ENCODE results near the gene DHFR.

The DHFR gene

GRCh38 chr5:80654391-80655230, at the start of gene DHFR, which contains the start of gene MSH3:
TSS of gene DHFR (minus strand) at chr5:80654983. CDS start at chr5:80654489, 494 bp downstream.
TSS of gene MSH3 (plus strand) at chr5:80654652. CDS start at chr5:80654728, 76 bp downstream.
- Histone ChIP-seq H3K4me3 (ENCODE audit: low read depth, low read length) (peak within 1 kb of the TSS; percentile 88), H3K27me3 (ENCODE audit: insufficient read depth, low read length) (no peaks in the 10 kb centered on the region), H2AFZ (ENCODE audit: low read length, unreplicated experiment) (peak within 1 kb of the TSS; percentile 85)

GRCh38 chr5:80704221-80704620, 49.4 kb upstream of the DHFR start:
- Histone ChIP-seq H3K27me3 (ENCODE audit: insufficient read depth, low read length) (no peaks in the 10 kb centered on the region), H3K4me1 (ENCODE audit: control insufficient read depth, insufficient read depth, low read length, unreplicated experiment) (no peaks in the 10 kb centered on the region), H3K36me3 (ENCODE audit: insufficient read depth, low read length) (no peaks in the 10 kb centered on the region), H3K4me3 (ENCODE audit: low read depth, low read length) (no peak overlapping the region), H3K27ac (ENCODE audit: low read depth, low read length) (no peak overlapping the region), H2AFZ (ENCODE audit: low read length, unreplicated experiment) (no peak overlapping the region), H3K79me2 (ENCODE audit: control insufficient read depth, insufficient read depth, low read length, unreplicated experiment) (no peaks in the 10 kb centered on the region)

More at GRCh38 chr5:80654391-80655230, at the start of gene DHFR, which contains the start of gene MSH3:
- Histone ChIP-seq H3K4me1 (ENCODE audit: control insufficient read depth, insufficient read depth, low read length, unreplicated experiment) (peaks cover 27% of the 10 kb centered on the region), H3K79me2 (ENCODE audit: control insufficient read depth, insufficient read depth, low read length, unreplicated experiment) (peaks cover 27% of the 10 kb centered on the region), H3K36me3 (ENCODE audit: insufficient read depth, low read length) (peaks cover 1% of the 10 kb centered on the region; the same call in 1 of the 2 replicates), H3K27ac (ENCODE audit: low read depth, low read length) (peak within 1 kb of the TSS; percentile 86)

GRCh38 chr5:80703747-80704146, 49.0 kb upstream of the DHFR start:
- Histone ChIP-seq H3K36me3 (ENCODE audit: insufficient read depth, low read length) (no peaks in the 10 kb centered on the region), H3K4me1 (ENCODE audit: control insufficient read depth, insufficient read depth, low read length, unreplicated experiment) (no peaks in the 10 kb centered on the region), H2AFZ (ENCODE audit: low read length, unreplicated experiment) (no peak overlapping the region), H3K4me3 (ENCODE audit: low read depth, low read length) (no peak overlapping the region), H3K27me3 (ENCODE audit: insufficient read depth, low read length) (no peaks in the 10 kb centered on the region), H3K27ac (ENCODE audit: low read depth, low read length) (no peak overlapping the region), H3K79me2 (ENCODE audit: control insufficient read depth, insufficient read depth, low read length, unreplicated experiment) (no peaks in the 10 kb centered on the region)

- H3K27ac ChIP-seq (ENCODE audit: low read depth, low read length), result no peak overlapping the region
- H3K36me3 ChIP-seq (ENCODE audit: insufficient read depth, low read length), result no peaks in the 10 kb centered on the region
- no peaks in the 10 kb centered on the region for H3K79me2 ChIP-seq (ENCODE audit: control insufficient read depth, insufficient read depth, low read length, unreplicated experiment)
- H3K27me3 ChIP-seq (ENCODE audit: insufficient read depth, low read length), result no peaks in the 10 kb centered on the region
- no peak overlapping the region for H2AFZ ChIP-seq (ENCODE audit: low read length, unreplicated experiment)
- H3K4me1 ChIP-seq (ENCODE audit: control insufficient read depth, insufficient read depth, low read length, unreplicated experiment), result no peaks in the 10 kb centered on the region
- no peak overlapping the region for H3K4me3 ChIP-seq (ENCODE audit: low read depth, low read length)
Measured at GRCh38 chr5:80703291-80703690, 48.5 kb upstream of the DHFR start.

GRCh38 chr5:80701597-80701996, 46.8 kb upstream of the DHFR start:
- H3K79me2 ChIP-seq (ENCODE audit: control insufficient read depth, insufficient read depth, low read length, unreplicated experiment), result no peaks in the 10 kb centered on the region
- no peaks in the 10 kb centered on the region for H3K4me1 ChIP-seq (ENCODE audit: control insufficient read depth, insufficient read depth, low read length, unreplicated experiment)
- H2AFZ ChIP-seq (ENCODE audit: low read length, unreplicated experiment), result no peak overlapping the region
- no peak overlapping the region for H3K4me3 ChIP-seq (ENCODE audit: low read depth, low read length)
- no peak overlapping the region for H3K27ac ChIP-seq (ENCODE audit: low read depth, low read length)
- H3K27me3 ChIP-seq (ENCODE audit: insufficient read depth, low read length), result no peaks in the 10 kb centered on the region
- H3K36me3 ChIP-seq (ENCODE audit: insufficient read depth, low read length), result no peaks in the 10 kb centered on the region

- no peak overlapping the region for H3K27ac ChIP-seq (ENCODE audit: low read depth, low read length)
- H3K4me1 ChIP-seq (ENCODE audit: control insufficient read depth, insufficient read depth, low read length, unreplicated experiment), result no peaks in the 10 kb centered on the region
- H3K27me3 ChIP-seq (ENCODE audit: insufficient read depth, low read length), result no peaks in the 10 kb centered on the region
- H3K36me3 ChIP-seq (ENCODE audit: insufficient read depth, low read length), result no peaks in the 10 kb centered on the region
- no peaks in the 10 kb centered on the region for H3K79me2 ChIP-seq (ENCODE audit: control insufficient read depth, insufficient read depth, low read length, unreplicated experiment)
- H3K4me3 ChIP-seq (ENCODE audit: low read depth, low read length), result no peak overlapping the region
- no peak overlapping the region for H2AFZ ChIP-seq (ENCODE audit: low read length, unreplicated experiment)
Measured at GRCh38 chr5:80698369-80698768, 43.6 kb upstream of the DHFR start.

GRCh38 chr5:80697100-80697499, 42.3 kb upstream of the DHFR start:
- H3K27ac ChIP-seq (ENCODE audit: low read depth, low read length), result no peak overlapping the region
- H3K4me1 ChIP-seq (ENCODE audit: control insufficient read depth, insufficient read depth, low read length, unreplicated experiment), result no peaks in the 10 kb centered on the region
- H2AFZ ChIP-seq (ENCODE audit: low read length, unreplicated experiment), result no peak overlapping the region
- H3K79me2 ChIP-seq (ENCODE audit: control insufficient read depth, insufficient read depth, low read length, unreplicated experiment), result no peaks in the 10 kb centered on the region
- no peaks in the 10 kb centered on the region for H3K36me3 ChIP-seq (ENCODE audit: insufficient read depth, low read length)
- H3K4me3 ChIP-seq (ENCODE audit: low read depth, low read length), result no peak overlapping the region
- no peaks in the 10 kb centered on the region for H3K27me3 ChIP-seq (ENCODE audit: insufficient read depth, low read length)

GRCh38 chr5:80696450-80696849, 41.7 kb upstream of the DHFR start:
- Histone ChIP-seq H2AFZ (ENCODE audit: low read length, unreplicated experiment) (no peak overlapping the region), H3K36me3 (ENCODE audit: insufficient read depth, low read length) (no peaks in the 10 kb centered on the region), H3K27ac (ENCODE audit: low read depth, low read length) (no peak overlapping the region), H3K27me3 (ENCODE audit: insufficient read depth, low read length) (no peaks in the 10 kb centered on the region), H3K79me2 (ENCODE audit: control insufficient read depth, insufficient read depth, low read length, unreplicated experiment) (no peaks in the 10 kb centered on the region), H3K4me3 (ENCODE audit: low read depth, low read length) (no peak overlapping the region), H3K4me1 (ENCODE audit: control insufficient read depth, insufficient read depth, low read length, unreplicated experiment) (no peaks in the 10 kb centered on the region)

- no peak overlapping the region for H3K27ac ChIP-seq (ENCODE audit: low read depth, low read length)
- no peak overlapping the region for H3K4me3 ChIP-seq (ENCODE audit: low read depth, low read length)
- no peak overlapping the region for H2AFZ ChIP-seq (ENCODE audit: low read length, unreplicated experiment)
- no peaks in the 10 kb centered on the region for H3K36me3 ChIP-seq (ENCODE audit: insufficient read depth, low read length)
- H3K4me1 ChIP-seq (ENCODE audit: control insufficient read depth, insufficient read depth, low read length, unreplicated experiment), result no peaks in the 10 kb centered on the region
- H3K79me2 ChIP-seq (ENCODE audit: control insufficient read depth, insufficient read depth, low read length, unreplicated experiment), result no peaks in the 10 kb centered on the region
- H3K27me3 ChIP-seq (ENCODE audit: insufficient read depth, low read length), result no peaks in the 10 kb centered on the region
Measured at GRCh38 chr5:80695666-80696065, 40.9 kb upstream of the DHFR start.

- Histone ChIP-seq H2AFZ (ENCODE audit: low read length, unreplicated experiment) (no peak overlapping the region), H3K4me3 (ENCODE audit: low read depth, low read length) (no peak overlapping the region), H3K79me2 (ENCODE audit: control insufficient read depth, insufficient read depth, low read length, unreplicated experiment) (no peaks in the 10 kb centered on the region), H3K27ac (ENCODE audit: low read depth, low read length) (no peak overlapping the region), H3K36me3 (ENCODE audit: insufficient read depth, low read length) (no peaks in the 10 kb centered on the region), H3K4me1 (ENCODE audit: control insufficient read depth, insufficient read depth, low read length, unreplicated experiment) (peaks cover 3% of the 10 kb centered on the region), H3K27me3 (ENCODE audit: insufficient read depth, low read length) (no peaks in the 10 kb centered on the region)
Measured at GRCh38 chr5:80689627-80690026, 34.8 kb upstream of the DHFR start.
